Muscle of back (tissue), 11 donors: ENCODE measurements around the gene BABAM2. TPM values are rescaled to one million over a fixed set of nuclear protein-coding genes. Genes with fewer than 3 reads are reported as not detected.

Experiments
- DNase-seq, 3 donors: peaks; one replicate each; pipeline versions ENCODE4 v3.0.0 to v3.0.0-alpha.2; 2013
- polyA plus RNA-seq, 10 donors: library from polyadenylated mRNA; unstranded; fragments of 120-200 nt; gene quantifications; one replicate each; pipeline ENCODE4 v1.2.1, GENCODE V29; 2013; ENCODE audit not compliant: insufficient read length in 10 of 10

The BABAM2 gene
- polyA plus RNA-seq, 10 donors: 19.7 to 26.0 (median 23.7) TPM

- DNase-seq: no peak
Measured at GRCh38 chr2:28312307-28313219, 422.0 kb downstream of the BABAM2 start.

- DNase-seq: no peak
Measured at GRCh38 chr2:28313220-28313784, 422.8 kb downstream of the BABAM2 start.

GRCh38 chr2:28314968-28315367 lies 424.4 kb downstream of the BABAM2 start:
- no peak for DNase-seq

DNA sequence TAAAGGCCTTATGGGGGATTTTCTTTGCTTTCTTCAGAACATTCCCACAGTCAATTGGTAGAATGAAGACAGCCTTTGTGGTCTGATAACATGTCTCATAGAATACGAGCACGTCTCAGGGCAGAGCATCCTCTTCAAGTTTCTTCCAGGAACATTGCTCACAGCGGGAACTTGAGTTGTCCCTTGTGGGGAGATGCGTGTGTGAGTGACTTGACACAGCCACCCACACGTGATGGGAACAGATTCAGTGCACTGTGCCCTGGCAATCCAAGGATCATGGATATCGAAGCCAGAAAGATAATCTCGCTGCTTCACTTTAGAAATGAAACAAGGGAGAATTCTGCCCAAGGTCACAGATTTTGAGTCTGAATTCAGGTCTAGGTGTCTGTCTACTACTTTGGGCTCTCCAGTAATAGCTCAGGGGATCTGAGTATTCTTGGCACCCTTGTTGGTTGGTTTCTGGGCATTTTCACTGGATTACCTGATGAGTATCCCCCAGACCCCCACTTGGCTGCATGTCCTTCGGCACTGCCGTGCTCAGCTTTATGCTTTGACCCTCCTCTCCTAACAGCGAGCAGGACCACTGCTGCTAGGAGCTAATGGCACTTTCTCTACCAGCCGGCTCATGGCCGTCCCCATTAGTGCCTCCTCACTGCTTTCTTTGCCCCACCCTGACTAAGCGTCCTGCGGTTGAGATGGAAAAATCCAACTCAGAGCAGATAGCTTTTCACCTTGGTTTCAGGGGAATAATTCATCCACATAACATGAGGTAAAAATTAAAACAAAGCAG lies 426.2 kb downstream of the BABAM2 start:
- DNase-seq: no peak

- DNase-seq: no peak
Measured at GRCh38 chr2:28317390-28317789, 426.9 kb downstream of the BABAM2 start.

GRCh38 chr2:28318023-28318422 lies 427.5 kb downstream of the BABAM2 start:
- DNase-seq: no peak

DNA sequence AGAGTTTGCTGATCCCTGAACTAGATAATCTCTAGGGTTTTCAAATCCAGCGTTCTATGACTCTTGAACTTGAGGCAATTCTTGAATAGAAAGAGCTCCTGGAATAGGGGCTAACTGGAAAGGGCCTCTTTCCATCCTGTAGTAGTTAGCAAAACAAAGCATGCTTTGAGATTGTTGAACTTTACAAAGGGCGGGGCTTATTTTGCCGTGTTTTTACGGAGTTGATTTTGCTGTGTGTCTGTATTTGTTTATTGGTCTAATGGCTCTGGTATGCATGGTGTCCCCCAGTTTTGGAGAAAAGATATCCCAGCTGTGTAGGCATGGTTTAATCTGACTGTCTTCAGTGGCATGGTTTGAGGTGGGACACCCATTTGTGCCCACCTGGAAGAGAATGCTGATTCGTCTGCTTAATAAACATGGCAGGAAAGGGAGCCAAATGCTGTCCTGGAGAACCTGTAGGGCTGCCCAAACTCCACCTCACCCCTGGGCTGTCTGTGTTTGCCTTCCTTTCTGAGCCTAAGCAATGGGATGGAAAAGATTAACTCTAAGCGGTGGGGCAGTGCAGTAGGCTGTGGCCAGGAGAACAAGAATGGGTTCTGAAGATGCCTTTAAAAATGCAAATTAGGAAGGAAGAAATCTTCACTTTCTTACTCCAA lies 428.1 kb downstream of the BABAM2 start:
- DNase-seq: no peak

- DNase-seq: no peak
Measured at GRCh38 chr2:28319118-28320008, 428.8 kb downstream of the BABAM2 start.

DNA sequence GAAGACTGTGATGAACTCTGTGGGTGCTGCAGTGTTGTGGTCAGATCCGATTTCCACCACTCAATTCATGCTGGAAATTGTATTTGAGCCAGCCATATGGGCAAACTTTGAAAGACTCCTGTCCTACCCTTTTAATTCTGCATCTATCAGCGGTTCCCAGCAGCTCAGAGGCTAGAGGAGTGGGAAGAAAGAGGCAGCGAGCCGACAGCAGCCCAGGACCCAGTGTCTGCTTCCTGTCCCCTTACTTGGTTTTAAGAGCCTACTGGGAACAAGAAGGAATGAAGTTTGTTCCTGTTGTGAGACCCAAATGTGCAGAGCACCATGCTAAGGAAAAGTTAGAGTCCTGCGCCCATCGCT lies 429.5 kb downstream of the BABAM2 start:
- DNase-seq: no peak

GRCh38 chr2:28320371-28320770 lies 429.8 kb downstream of the BABAM2 start:
- DNase-seq: no peak

GRCh38 chr2:28321426-28321825 lies 430.9 kb downstream of the BABAM2 start:
- DNase-seq: no peak

GRCh38 chr2:28322051-28322450 lies 431.5 kb downstream of the BABAM2 start:
- DNase-seq: no peak

GRCh38 chr2:28322456-28322855 lies 431.9 kb downstream of the BABAM2 start:
- no peak for DNase-seq

GRCh38 chr2:28322981-28323396 lies 432.5 kb downstream of the BABAM2 start:
- no peak for DNase-seq

GRCh38 chr2:28325173-28325566 lies 434.6 kb downstream of the BABAM2 start:
- no peak for DNase-seq

- DNase-seq: no peak
Measured at GRCh38 chr2:28325567-28326468, 435.3 kb downstream of the BABAM2 start.

DNA sequence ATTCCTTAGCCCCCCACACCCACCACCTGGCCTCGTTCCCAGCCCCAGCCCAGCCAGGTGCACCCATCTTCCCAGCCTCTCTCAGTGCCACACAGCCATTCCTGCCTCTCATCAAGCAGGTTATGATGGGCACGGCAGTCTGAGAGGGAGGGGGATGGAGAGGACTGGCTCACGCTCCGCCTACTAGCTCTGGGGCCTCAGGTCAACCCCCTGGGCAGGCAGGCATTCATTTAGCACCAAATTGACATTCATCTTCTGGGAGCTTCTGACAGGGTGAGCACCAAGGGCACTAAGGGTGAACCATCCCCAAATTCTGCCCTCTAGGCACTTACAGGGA lies 435.9 kb downstream of the BABAM2 start:
- no peak for DNase-seq

DNA sequence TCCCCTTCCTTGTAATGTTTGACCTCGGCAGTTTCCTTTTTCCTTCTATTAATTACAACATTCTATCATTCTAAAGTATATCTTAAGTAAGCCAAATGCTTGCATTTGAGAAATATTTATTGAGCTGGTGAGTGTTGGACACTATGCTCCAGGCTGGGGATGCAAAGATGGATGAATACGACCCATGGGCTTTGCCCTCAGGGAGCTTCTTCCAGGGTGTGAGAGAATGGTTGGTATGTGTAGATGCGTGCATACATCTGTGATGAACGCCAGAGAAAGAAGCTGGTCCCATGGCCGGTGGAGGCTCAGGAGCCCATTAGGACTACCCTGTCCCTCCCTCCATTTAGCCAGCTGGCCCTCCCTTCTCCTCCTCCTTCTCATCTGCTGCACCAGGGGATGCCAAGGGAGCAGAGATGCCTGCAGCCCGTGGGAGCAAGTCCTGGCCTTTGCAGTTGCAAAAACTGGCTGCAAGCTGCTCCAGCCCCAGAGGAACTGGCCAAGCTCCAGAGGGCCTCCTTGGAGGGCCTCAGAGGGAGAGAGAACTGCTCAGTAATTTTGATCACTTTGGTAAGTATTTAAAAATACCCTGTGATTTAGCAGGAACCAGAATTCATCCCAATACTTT lies 436.5 kb downstream of the BABAM2 start:
- DNase-seq: peak in 1 of 3 donors; percentile 34

GRCh38 chr2:28327581-28327955 lies 437.0 kb downstream of the BABAM2 start:
- no peak for DNase-seq
